NCI-H2196 (cell line): ENCODE results near the gene SLC39A2.
A peak's percentile ranks its signal among the peaks of the same experiment; 100 is the strongest.
"Not testable (repeated sequence)": the region's sequence is repeated elsewhere in the genome, so short reads cannot be mapped to it uniquely, and the experiment has no call there.

Experiments
- DNase-seq: peaks from one replicate; lab custom pipeline; 2025; ENCODE audit not compliant: unreplicated experiment; lab: John Stamatoyannopoulos, UW

SLC39A2 gene

DNA sequence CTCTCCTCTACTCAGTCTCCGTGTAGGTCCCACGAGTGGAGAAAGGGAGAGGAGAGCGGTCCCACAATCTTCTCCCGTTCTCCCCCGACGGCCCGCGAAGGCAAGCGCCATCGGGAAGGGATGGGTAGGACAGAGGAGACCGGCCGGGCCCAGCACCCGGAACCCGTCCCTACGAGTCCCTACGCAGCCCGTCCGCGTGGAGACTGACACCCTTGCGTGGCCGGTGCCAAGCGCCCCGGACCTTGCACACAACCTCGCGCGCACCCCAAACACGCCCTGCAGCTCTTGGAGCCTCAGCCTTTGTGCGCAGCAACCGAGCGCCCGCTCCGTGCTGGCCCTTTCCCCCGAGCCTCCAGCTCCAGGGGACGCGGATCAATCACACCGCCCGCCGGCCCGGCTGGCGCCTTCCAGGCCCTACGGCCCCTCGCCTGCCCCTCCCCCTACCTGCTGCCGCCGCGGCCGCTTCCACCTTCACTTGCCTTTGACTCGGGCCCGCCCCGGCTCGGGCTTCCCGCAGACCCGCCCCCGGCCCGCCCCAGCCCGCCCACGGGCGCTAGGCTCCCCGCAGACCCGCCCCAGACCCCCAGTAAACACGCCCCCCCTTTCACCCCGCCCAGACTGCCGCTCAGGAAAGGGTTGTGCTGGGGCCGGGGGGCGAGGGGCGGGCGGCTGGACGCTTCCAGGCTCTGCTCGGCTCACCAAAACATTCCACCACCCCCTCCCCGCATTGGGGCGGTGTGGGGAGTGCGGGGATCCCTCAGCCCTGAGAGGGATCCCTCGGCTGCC is 25.7 kb downstream of the SLC39A2 start, which contains the start of gene NDRG2:
Gene NDRG2 (minus strand): TSS at position 477 of the 786 bp plus-strand sequence. CDS start 1,746 bp downstream, outside the sequence.
- DNase-seq: peak; percentile 49

GRCh38 chr14:21025371-21026273 is 26.5 kb downstream of the SLC39A2 start:
- DNase-seq: no peak

DNA sequence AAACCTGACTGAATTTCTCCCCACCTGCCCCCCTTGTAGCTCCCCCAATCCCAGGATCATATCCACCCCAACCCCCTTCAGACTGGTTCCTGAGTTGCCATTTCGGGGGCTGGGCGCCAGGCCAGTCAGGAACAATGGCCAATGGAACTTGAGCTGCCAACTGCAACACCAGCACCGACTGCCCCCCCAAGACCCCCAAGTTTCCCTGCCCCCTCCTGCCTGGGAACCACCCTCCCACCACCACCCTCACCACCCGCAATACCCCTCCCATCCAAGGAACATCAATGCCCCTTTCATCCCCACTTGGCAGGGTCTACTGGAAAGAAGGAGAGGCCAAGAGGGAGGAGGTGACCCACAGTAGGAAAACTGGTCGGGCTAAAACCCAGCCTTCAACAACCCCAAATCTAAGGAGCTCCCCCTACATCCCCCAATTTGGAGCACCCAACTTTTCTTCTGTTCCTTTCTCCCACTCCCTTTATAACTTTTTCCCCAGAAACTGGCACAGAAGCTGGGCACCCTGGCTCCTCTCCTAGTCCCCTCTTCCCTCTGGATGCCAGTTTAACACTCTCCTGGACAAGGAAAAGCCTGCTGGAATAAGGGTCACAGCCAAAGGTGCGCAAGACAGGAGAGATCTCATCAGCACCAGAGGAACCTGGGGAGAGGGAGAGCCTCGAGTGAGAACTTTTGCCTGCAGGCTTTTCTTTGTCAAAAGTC is 27.3 kb downstream of the SLC39A2 start:
- no peak for DNase-seq

DNA sequence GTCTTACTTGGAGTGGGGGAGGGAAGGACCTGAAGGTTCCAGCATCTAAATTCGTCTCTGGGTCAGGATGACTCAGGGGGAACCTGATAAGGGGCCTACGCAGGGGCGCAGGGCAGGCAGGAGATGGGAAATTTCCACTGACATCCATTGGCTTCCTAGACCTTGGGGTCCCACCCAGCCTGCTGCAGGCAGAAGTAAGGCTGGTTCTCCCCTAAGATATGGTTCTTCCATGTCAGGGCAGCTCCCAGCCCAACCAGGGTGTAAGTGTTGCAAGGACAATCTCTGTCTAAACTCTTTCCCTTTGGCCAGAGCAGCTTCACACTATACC is 27.9 kb downstream of the SLC39A2 start:
- DNase-seq: no peak

DNA sequence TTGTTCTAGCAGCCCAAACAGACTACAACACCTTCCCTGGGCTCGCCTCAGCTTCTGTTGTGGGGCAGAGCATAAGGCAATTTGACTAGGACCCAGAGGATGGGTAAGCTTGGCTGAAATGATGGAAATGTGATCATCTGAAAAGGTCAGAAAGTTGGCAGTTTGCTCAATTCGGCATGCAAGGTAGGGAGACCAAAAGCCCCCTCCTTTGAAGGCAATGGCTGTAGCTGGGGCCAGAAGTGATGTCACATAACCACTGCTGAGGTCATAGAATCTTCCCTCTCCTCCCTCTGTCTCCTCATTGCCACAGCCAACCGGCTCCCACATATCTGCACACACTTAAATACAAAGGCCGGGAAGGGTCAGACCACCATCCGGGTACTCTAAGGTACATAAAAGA is 30.8 kb downstream of the SLC39A2 start, which contains the start of gene TPPP2:
Gene TPPP2 (plus strand): TSS at position 301 of the 400 bp plus-strand sequence. CDS start 365 bp downstream, outside the sequence.
- no peak for DNase-seq

DNA sequence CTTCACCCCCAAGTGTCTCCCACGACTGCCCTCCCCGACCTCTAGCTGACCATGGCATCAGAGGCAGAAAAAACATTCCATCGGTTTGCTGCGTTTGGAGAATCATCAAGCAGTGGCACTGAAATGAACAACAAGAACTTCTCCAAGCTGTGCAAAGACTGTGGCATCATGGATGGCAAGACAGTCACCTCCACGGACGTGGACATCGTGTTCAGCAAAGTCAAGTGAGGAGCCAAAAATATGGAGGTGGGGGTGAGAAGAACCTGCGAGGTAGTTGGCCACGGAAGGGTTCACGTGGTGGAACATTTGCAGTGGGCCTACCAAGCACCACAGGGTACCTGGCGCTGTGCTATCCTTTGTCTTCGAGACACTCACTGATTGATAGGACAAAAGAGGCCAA is 31.4 kb downstream of the SLC39A2 start:
- DNase-seq: no peak

GRCh38 chr14:21032326-21033132 is 33.4 kb downstream of the SLC39A2 start:
- DNase-seq: no peak

DNA sequence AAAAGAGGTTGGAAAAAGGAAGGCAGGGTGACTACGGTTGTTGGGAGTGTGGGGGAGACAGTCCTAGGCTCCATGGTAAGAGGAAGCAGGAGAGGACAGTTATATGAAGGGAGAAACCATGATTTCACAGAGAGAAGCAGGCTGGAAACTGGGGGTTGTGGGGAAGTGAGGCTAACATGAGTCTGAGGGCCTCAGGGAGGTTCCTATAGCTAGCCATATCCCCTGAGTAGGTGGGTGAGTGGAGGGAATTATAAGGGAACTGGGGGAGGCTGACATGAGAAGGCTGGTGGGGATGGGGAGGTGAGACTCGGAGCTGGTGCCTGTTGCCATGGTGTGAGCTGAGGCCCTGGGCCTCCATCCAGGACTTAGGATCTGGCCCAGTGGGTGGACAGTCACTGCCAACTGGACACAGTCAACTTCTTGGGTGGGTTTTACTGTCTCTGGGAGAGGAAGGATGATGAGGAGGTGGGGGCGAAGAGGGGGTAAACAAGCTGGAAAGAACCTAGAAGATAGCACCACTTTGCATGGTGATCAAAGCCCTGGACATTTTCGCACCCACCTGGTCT is 34.1 kb downstream of the SLC39A2 start:
- no peak for DNase-seq

DNA sequence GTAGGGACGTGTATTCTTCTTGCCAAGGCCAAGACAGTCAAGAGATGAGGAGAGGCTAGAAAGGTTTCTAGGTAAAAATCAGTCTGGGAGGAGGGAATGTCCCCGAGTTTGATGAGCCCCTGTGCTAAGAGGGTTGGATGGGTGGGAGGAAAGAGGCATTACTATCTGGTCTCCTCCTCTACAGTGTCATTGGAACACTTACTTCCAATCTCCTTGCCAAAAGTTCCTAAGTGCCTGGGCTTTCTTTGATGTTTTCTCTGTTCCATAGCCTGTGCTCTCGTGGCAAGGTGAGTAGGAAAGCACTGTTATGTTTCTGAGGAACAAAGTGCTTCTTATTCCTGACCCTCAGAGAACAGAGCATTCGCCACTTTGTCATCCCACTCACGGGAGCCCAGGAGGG is 35.6 kb downstream of the SLC39A2 start, which contains the start of gene RNASE13:
Gene RNASE13 (minus strand): TSS at position 101 of the 400 bp plus-strand sequence. CDS start 519 bp downstream, outside the sequence.
- no peak for DNase-seq

DNA sequence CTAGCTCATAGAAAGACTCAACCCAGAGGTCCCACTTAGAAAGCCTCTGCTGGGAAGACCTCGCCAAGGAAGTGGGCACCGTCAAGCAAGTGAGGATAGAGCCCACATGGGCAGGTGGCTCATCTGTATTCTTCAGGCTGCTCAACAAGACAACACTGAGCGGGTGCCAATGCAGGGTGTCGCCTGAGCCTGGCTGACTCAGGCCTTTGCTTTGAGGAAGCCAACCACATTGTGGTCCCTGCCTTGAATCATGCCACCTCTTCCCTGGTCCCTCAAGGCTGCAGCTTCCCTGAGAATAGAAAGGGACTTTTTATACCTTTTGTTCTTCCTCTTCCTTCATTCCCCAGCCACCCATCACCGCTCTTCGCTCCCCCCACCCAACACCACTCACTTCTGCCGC is 37.7 kb downstream of the SLC39A2 start:
- no peak for DNase-seq

DNA sequence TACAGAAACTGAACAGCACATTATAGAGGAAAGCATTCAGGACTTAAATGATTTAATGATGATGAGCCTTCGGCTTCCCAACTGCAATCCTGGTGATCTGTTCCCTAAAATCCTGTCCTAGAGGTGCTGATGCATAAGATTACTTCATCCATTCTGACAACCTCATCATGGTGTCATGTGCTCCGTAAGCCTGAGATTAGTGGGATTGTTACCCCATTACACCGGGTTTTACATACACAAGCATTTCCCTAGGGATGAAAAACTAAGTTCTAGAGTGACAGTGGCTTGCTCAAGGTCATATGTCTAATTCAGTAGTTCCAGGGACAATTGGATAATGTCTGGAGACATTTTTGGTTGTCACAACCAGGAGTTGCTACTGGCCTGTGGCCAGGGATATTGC is 38.1 kb downstream of the SLC39A2 start:
- DNase-seq: no peak

- DNase-seq: peak; percentile 68
Observed at GRCh38 chr14:21038441-21039422, 39.6 kb downstream of the SLC39A2 start.

- peak; percentile 67 for DNase-seq
Observed at GRCh38 chr14:21039585-21040369, 40.7 kb downstream of the SLC39A2 start.

DNA sequence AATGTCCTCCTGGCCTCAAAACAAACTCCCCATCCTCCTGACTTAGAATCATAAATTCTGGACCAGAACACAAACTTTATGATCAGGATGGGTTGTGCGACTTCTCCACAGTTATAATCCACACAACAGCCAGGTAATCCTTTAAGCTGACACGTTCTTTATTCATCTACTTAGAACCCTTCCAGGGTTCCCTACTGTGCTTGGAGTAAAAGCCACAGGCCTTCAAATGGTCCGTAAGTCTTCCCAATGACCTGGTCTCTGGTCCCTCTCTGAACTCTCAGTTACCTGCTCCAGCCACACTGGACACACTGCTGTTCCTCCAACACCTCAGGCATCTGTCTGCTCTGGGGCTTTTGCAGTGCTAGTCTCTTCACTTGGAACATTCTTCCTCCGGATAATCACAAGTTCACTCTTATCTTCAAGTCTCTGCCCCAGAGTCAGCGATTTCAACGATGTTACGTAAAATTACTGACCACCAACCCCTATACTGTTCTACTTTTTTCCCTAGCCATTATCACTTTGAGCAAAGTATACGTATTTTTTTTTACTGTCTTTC is 41.4 kb downstream of the SLC39A2 start:
- DNase-seq: no peak

GRCh38 chr14:21040941-21041340 is 41.8 kb downstream of the SLC39A2 start:
- not testable (repeated sequence) for DNase-seq

DNA sequence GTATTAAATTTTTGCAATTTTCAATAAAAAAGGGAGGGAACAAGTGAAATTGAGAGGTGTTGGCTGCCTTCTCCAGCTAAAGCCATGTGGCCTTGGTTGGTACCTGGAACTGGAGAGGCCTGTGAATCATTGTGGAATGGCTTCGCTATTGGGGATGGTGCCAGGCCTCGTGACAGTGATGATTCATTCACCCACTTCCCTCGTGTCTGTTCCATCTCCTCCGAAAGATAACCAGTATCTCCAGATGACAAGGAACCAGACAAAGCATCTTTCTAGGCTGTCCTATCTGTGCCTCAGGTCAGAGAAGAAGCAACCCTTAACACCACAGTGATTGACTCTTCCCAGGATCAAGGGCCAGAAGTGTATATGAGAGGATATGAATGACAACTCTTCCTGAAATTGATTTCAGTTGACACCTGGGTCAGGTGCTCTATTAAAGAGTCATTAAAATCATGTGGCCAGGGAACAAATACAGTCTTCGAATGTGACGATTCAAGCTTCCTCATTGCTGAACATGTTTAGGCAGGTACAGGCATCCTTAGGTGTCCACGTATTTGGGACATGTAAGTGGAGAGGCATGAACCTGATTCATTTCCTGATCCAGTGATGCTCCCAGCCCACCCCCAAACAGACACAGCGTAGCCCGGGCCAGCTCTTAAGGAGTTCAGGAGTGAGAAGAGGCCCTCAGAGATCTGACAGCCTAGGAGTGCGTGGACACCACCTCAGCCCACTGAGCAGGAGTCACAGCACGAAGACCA is 42.8 kb downstream of the SLC39A2 start, which contains the start of gene RNASE7:
Gene RNASE7 (plus strand): TSS at position 687 of the 758 bp plus-strand sequence. CDS start 631 bp downstream, outside the sequence.
- no peak for DNase-seq

DNA sequence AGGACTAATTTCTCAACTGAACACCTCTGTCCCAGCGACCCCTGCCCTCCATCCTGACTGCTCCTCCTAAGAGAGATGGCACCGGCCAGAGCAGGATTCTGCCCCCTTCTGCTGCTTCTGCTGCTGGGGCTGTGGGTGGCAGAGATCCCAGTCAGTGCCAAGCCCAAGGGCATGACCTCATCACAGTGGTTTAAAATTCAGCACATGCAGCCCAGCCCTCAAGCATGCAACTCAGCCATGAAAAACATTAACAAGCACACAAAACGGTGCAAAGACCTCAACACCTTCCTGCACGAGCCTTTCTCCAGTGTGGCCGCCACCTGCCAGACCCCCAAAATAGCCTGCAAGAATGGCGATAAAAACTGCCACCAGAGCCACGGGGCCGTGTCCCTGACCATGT is 43.8 kb downstream of the SLC39A2 start:
- DNase-seq: no peak
